Stimulated activated CD4-positive, alpha-beta T cell treated with anti-CD3 and anti-CD28 coated beads, TNF-alpha, amount 100 ng/mL, for 48 hours (primary cell): ENCODE measurements around the gene CAMKK2.
"Not testable (repeated sequence)": the region's sequence is repeated elsewhere in the genome, so short reads cannot be mapped to it uniquely, and the experiment has no call there.

Experiments used
- DNase-seq, 3 donors: peaks; one replicate each; pipeline ENCODE4 v3.0.0-alpha.2; 2020; ENCODE audit warnings: low read depth in 3 of 3

The CAMKK2 gene

GRCh38 chr12:121298411-121298810 is 1.9 kb upstream of the CAMKK2 start:
- DNase-seq: not testable (repeated sequence)

- peak; percentile 48 to 57 (median 56) for DNase-seq
Measured at GRCh38 chr12:121297435-121297991, 1.0 kb upstream of the CAMKK2 start.

GRCh38 chr12:121295746-121296617 is 527 bp downstream of the CAMKK2 start:
- DNase-seq: peak in 2 of 3 donors; percentile 9 to 19

- DNase-seq: peak in 1 of 3 donors; percentile 4
Measured at GRCh38 chr12:121295116-121295745, 1.3 kb downstream of the CAMKK2 start.

- DNase-seq: no peak
Measured at GRCh38 chr12:121294151-121294889, 2.2 kb downstream of the CAMKK2 start.

GRCh38 chr12:121293603-121294002 is 2.9 kb downstream of the CAMKK2 start:
- no peak for DNase-seq

- no peak for DNase-seq
Measured at GRCh38 chr12:121290410-121290809, 6.1 kb downstream of the CAMKK2 start.

GRCh38 chr12:121289962-121290361 is 6.5 kb downstream of the CAMKK2 start:
- DNase-seq: no peak

- no peak for DNase-seq
Measured at GRCh38 chr12:121288986-121289385, 7.5 kb downstream of the CAMKK2 start.

- no peak for DNase-seq
Measured at GRCh38 chr12:121288158-121288845, 8.2 kb downstream of the CAMKK2 start.

GRCh38 chr12:121287267-121287954 is 9.1 kb downstream of the CAMKK2 start:
- no peak for DNase-seq

- no peak for DNase-seq
Measured at GRCh38 chr12:121285856-121286255, 10.7 kb downstream of the CAMKK2 start.

GRCh38 chr12:121284551-121285390 is 11.7 kb downstream of the CAMKK2 start:
- no peak for DNase-seq

- DNase-seq: no peak
Measured at GRCh38 chr12:121283841-121284240, 12.7 kb downstream of the CAMKK2 start.

- no peak for DNase-seq
Measured at GRCh38 chr12:121283388-121283787, 13.1 kb downstream of the CAMKK2 start.

GRCh38 chr12:121282910-121283309 is 13.6 kb downstream of the CAMKK2 start:
- DNase-seq: not testable (repeated sequence)

- no peak for DNase-seq
Measured at GRCh38 chr12:121282072-121282742, 14.3 kb downstream of the CAMKK2 start.

GRCh38 chr12:121281116-121281515 is 15.4 kb downstream of the CAMKK2 start:
- DNase-seq: not testable (repeated sequence)

GRCh38 chr12:121280531-121280930 is 16.0 kb downstream of the CAMKK2 start:
- DNase-seq: not testable (repeated sequence)
